Tongue (tissue), 2 donors: ENCODE data around the gene RCSD1. TPM values are rescaled to one million over a fixed set of nuclear protein-coding genes. Genes with fewer than 3 reads are reported as not detected.

Experiments used
- DNase-seq: peaks from one replicate; pipeline ENCODE4 v3.0.0-alpha.2; 2015
- total RNA-seq: library from RNA; depleted of rRNA; stranded (reverse); fragments of >200 nt; gene quantifications from one replicate; pipeline ENCODE4 v1.2.3, GENCODE V29; 2014

RCSD1 gene
- total RNA-seq, 1 donor from 2014 or later, result 141 TPM

DNA sequence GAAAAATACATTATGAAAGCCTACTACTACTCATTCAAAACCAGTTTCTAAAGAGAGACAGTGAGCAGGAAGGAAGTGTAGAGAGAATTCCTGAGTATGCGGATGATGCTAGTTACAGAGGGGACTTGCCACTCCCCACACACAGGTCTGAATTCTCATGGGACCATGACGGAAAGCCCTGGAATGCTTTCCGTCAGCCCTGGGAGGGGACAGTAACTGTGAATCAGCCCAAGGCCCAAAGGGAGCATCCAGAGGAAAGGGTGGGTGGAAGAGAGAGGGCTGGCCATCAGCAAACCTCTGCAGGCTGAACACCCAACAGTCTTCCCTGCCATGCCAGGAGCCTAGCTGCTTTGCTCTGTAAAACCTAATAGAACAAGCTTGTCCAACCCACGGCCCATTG lies 36.4 kb downstream of the RCSD1 start:
- DNase-seq, result no peak

DNA sequence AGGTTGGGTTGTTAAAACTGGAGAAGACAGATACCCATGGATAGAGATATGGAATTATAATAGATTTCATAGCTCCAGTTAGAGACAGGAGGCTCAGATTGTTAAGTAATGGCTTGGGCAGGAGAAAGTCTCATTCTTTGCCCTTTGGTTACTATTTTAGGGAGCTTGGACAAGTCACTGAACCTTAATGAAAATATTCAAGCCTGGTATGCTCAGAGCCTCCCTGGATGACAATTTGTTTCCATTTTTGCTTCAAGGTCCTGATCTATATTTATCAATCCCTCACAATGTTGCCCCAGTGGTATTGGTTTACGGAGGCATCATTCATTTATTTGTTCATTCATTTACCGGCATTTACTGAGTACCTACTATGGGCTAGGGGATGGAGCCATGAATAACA lies 37.5 kb downstream of the RCSD1 start:
- no peak for DNase-seq

GRCh38 chr1:167668108-167668507 lies 38.1 kb downstream of the RCSD1 start:
- DNase-seq, result no peak

DNA sequence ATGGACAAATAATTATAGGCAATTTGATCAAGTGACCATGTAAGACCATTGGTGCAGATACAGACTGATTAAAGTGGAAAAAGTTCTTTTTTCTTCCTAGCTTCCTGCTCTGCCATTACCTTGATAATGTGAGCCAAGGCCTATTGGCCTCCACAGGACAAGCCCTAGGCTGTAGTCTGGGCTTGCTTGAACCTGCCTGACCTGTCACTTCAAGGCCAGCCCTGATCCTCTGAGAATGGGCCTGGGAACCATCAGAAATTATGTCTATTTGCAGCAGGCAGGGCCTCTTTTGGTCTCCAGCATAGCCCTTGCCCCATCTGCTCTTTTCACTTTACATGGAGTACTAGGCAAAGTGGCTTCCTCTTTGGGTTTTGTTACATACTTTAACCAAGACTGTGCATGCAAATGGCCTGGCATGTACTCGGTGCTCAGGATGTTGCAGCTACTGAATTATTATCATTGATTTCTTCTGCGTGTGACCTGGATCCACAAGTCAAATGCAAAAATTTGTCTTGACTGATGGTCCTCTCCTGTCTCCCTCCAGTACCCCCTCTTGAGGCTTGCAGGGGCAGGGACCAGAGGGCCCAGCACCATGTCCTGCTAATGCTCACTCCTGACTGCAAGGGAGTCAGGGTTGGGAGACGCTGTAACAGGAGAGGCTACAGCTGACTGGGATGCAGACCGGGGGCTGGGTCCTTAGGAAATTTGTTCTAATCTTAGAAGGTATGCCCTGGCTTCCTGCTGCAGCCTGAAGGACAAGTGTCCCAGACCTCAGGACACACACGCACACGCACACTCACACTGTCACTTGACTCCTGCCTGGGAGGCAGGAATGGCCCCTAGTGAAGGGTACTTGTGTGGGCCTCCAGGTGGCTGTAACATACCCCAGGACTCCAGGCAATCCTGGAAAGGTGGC lies 39.4 kb downstream of the RCSD1 start:
- DNase-seq, result peak; percentile 75

- DNase-seq, result no peak
Measured at GRCh38 chr1:167670563-167670962, 40.5 kb downstream of the RCSD1 start.

- no peak for DNase-seq
Measured at GRCh38 chr1:167671727-167672511, 41.9 kb downstream of the RCSD1 start.

GRCh38 chr1:167672831-167673230 lies 42.8 kb downstream of the RCSD1 start:
- no peak for DNase-seq

DNA sequence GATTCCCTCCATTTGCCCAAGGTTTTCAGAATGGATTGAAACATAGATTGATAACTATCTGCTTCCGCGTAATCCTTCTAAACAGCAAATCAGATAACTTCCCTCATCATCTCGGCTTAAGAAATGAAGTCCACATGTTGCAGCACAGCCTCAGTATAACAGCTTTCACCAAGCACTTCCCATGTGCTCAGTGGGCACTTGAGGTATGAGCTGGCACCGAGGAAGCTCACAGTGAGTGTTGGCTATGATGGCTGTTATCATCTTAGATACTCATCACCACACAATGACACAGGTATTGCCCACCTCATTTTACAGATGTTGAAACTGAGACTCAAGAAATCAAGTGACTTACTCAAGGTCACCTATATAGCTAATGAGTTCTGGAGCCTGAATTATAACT lies 43.2 kb downstream of the RCSD1 start:
- DNase-seq, result no peak

GRCh38 chr1:167674156-167674555 lies 44.1 kb downstream of the RCSD1 start:
- no peak for DNase-seq

DNA sequence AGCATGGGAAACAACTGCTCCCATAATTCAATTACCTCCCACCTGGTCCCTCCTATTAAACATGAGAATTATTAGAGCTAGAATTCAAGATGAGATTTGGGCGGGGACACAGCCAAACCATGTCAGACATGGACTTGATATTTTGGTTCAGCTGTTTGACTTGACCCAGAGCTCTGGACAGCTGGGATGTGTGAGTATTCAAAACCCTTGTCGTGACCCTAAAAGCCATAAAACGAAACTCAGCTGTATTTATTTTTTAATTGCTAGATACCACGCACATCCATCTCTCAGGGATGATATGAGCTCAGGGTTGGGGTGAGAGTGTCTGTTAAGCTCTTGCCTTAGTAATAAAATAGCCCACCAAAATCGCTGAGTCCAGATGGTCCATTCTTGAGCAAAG lies 45.4 kb downstream of the RCSD1 start:
- no peak for DNase-seq

- DNase-seq, result no peak
Measured at GRCh38 chr1:167676205-167676915, 46.3 kb downstream of the RCSD1 start.

GRCh38 chr1:167676916-167677848 lies 47.1 kb downstream of the RCSD1 start:
- DNase-seq, result no peak

- no peak for DNase-seq
Measured at GRCh38 chr1:167678422-167678821, 48.4 kb downstream of the RCSD1 start.

DNA sequence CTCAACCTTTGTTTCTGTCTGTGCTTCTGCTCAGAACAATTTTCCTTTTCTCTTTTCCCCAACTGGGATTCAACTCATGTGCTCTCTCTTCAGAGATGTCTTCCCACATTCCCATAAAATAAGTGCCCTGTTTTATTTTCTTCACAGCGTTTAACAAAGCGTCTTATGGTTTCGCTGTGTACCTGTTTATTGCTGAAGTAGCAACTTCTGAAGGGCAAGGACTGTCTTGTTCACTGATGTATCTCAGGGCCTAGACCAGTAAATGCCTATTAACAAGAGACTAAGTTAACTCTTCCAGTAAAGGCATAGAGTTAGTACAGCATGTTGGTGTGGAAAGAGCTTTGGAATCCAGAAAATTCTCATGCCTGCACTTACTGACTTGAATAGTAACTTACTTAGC lies 48.8 kb downstream of the RCSD1 start:
- DNase-seq, result no peak

DNA sequence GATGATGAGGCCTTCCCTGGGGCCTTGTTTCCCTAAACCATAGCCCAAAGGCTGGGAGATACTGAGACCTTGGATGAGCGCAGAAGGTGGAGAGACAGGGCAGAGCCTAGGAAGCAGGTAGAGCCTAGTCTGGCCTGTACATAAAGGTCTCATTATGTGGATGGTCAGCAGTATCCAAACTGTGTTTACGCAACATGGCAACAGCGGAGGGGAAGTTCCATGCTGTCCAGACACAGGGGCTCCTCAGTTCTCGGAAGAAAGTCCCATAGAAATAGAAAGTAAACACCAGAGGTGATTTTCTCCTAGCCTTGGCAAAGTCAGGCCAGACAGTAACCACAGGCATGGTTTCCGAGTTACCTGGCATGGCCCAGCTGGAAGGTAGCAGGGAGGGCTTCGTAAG lies 49.7 kb downstream of the RCSD1 start:
- peak; percentile 49 for DNase-seq

GRCh38 chr1:167681024-167681423 lies 51.0 kb downstream of the RCSD1 start:
- no peak for DNase-seq

DNA sequence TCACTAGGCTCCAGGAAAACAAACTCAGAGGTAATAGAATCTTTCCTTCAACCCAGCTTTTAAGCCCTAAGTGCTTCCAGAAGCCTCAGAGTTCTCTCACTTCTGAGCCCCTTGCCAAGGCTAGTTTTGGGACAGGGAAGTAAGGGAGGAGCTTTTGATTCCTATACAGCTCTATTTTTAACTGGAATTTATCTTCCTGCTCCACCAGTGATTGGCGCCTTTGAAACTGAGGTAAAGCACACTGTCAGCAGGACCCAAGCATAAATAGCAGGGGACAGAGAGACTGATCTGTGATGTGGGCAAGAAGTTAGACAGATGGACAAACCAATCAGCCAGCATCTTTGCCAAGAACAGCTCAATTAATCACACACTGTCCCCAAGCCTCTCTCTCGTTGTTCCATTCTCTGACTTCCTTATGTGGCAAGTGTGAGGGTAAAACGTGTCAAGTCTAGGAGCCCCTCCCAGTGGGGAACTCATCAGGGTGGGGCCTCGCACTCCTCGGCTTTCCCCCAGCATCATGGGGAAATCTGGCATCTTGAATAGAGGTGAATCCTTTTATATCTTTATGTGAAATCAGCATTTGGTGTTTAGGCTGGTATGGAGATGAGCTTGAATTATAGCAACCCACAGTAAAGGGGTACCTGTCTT lies 51.5 kb downstream of the RCSD1 start:
- DNase-seq, result peak; percentile 82

DNA sequence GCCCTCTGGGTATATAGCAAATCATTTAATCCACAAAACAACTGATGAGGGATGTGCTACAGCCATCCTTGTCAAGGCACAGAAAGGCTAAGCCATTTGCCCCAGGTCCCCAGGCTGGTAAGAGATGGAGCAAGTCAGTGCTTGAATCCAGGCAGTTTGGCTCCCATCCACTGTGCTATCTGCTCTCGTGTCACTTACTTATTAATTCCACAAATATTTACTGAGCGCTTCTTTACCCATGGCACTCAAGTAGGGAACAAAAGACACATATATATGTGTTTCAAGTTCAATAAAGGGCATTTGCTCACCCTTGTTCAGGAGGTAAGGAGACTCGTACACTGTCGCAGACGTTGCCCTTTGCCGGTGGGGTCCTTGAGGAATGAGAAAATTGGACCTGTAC lies 53.2 kb downstream of the RCSD1 start:
- no peak for DNase-seq

GRCh38 chr1:167683641-167684502 lies 53.8 kb downstream of the RCSD1 start:
- DNase-seq, result peak; percentile 43

- no peak for DNase-seq
Measured at GRCh38 chr1:167685844-167686243, 55.8 kb downstream of the RCSD1 start.
